Measurements from ENCODE around the gene VMAC.

DNA sequence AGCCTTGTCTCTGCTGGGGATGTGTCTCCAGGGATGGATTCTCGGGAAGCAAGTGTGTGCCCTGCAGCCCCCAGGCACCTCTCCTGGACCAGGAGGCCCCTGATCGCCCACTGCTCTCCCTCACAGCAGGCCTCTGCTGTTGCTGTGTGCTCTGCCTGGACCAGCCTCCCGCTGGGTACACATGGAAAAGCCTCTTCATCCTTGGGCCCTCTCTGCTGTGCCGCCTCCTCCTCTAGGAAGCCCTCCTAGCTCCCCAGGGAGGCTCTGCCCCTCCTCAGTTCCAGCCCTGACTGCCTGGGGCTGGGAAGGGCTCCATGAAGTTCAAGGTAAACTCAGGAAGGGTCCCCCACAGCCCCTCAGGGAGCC, 13.1 kb upstream of the VMAC start:
- TF ChIP-seq, protein P1, sequence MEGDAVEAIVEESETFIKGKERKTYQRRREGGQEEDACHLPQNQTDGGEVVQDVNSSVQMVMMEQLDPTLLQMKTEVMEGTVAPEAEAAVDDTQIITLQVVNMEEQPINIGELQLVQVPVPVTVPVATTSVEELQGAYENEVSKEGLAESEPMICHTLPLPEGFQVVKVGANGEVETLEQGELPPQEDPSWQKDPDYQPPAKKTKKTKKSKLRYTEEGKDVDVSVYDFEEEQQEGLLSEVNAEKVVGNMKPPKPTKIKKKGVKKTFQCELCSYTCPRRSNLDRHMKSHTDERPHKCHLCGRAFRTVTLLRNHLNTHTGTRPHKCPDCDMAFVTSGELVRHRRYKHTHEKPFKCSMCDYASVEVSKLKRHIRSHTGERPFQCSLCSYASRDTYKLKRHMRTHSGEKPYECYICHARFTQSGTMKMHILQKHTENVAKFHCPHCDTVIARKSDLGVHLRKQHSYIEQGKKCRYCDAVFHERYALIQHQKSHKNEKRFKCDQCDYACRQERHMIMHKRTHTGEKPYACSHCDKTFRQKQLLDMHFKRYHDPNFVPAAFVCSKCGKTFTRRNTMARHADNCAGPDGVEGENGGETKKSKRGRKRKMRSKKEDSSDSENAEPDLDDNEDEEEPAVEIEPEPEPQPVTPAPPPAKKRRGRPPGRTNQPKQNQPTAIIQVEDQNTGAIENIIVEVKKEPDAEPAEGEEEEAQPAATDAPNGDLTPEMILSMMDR (IDR thresholded peaks at IDR 0.05 in 8 of 11, conservative IDR thresholded peaks at IDR 0.05 in 3 of 11) = no peak
- no peak for TF ChIP-seq POLR2A (IDR thresholded peaks at IDR 0.05)
- peak; percentile 30 to 46 (median 34) for TF ChIP-seq POLR2AphosphoS5 (IDR thresholded peaks at IDR 0.05)

All from spleen (tissue), 7 donors.